PC-9 (cell line): ENCODE data around the gene STK31. TPM values are rescaled to one million over a fixed set of nuclear protein-coding genes. Genes with fewer than 3 reads are reported as not detected.
A peak's percentile ranks its signal among the peaks of the same experiment; 100 is the strongest.
"Not testable (repeated sequence)": the region's sequence is repeated elsewhere in the genome, so short reads cannot be mapped to it uniquely, and the experiment has no call there.

Experiments used
- BruUV-seq: library from RNA; stranded (reverse); fragments of 400-500 nt; replicated peaks from 2 replicates; lab custom pipeline; 2021; lab: Mats Ljungman, UMichigan
- CTCF ChIA-PET: fragments of 300-600 bp; sonication (Branson Sonifier 250); formaldehyde crosslinking; loops from one replicate; lab custom pipeline; 2022; ENCODE audit warnings: antibody characterized with exemption; lab: Charles Lee
- POLR2A ChIA-PET: fragments of 300-600 bp; sonication (Branson Sonifier 250); formaldehyde crosslinking; loops from one replicate; lab custom pipeline; 2022; ENCODE audit warnings: antibody characterized with exemption; ENCODE audit not compliant: unreplicated experiment; lab: Charles Lee
- DNase-seq, 2 experiments: peaks; one replicate each; pipeline versions ENCODE4 v3.0.0 to v3.0.0-alpha.2; 2015 to 2022; ENCODE audit warnings: mixed read lengths in 1 of 2
- H2AFZ ChIP-seq: fragments of 200-600 bp; sonication (generic); 2 replicates; pipeline ENCODE4 v1.8.1; 2017; ENCODE audit warnings: antibody characterized with exemption
- H3F3A ChIP-seq: fragments of 200-600 bp; sonication (generic); 2 replicates; pipeline ENCODE4 v1.8.1; 2017; ENCODE audit warnings: antibody characterized with exemption, mild to moderate bottlenecking, low read depth; ENCODE audit not compliant: insufficient read depth
- H3K27ac ChIP-seq: fragments of 200-600 bp; sonication (generic); 2 replicates; pipeline ENCODE4 v1.6.1; 2016; ENCODE audit warnings: mixed run types
- H3K27me3 ChIP-seq: fragments of 200-600 bp; sonication (generic); 2 replicates; pipeline ENCODE4 v1.6.1; 2016; ENCODE audit warnings: low read depth, mixed run types; ENCODE audit not compliant: insufficient read depth
- H3K36me3 ChIP-seq: fragments of 200-600 bp; sonication (generic); 2 replicates; pipeline ENCODE4 v1.6.1; 2016; ENCODE audit warnings: low read depth, mixed run types
- H3K4me1 ChIP-seq: fragments of 200-600 bp; sonication (generic); replicated peaks from 2 replicates; pipeline ENCODE4 v1.6.1; 2016; ENCODE audit warnings: mixed run types; ENCODE audit not compliant: insufficient read depth
- H3K4me2 ChIP-seq: fragments of 200-600 bp; sonication (generic); 2 replicates; pipeline ENCODE4 v1.6.1; 2017; ENCODE audit warnings: mixed run types
- H3K4me3 ChIP-seq: fragments of 200-600 bp; sonication (generic); 2 replicates; pipeline ENCODE4 v1.6.1; 2016; ENCODE audit warnings: mixed run types
- H3K79me2 ChIP-seq: fragments of 200-600 bp; sonication (generic); 2 replicates; pipeline ENCODE4 v1.6.1; 2017; ENCODE audit warnings: low read depth, mixed run types
- H3K9me2 ChIP-seq: fragments of 200-600 bp; sonication (generic); 2 replicates; pipeline ENCODE4 v1.8.1; 2017; ENCODE audit warnings: mild to moderate bottlenecking; ENCODE audit not compliant: insufficient read depth
- H3K9me3 ChIP-seq: fragments of 200-600 bp; sonication (generic); 2 replicates; pipeline ENCODE4 v1.8.1; 2016; ENCODE audit warnings: low read depth; ENCODE audit not compliant: insufficient read depth
- H4K20me1 ChIP-seq: fragments of 200-600 bp; sonication (generic); 2 replicates; pipeline ENCODE4 v1.8.1; 2017; ENCODE audit not compliant: insufficient read depth
- CTCF ChIP-seq: fragments of 200-600 bp; sonication (generic); conservative IDR thresholded peaks from 2 replicates; pipeline ENCODE4 v1.6.1; 2017; ENCODE audit warnings: mixed run types, antibody characterized with exemption, mild to moderate bottlenecking, moderate library complexity
- EZH2 ChIP-seq: fragments of 200-600 bp; sonication (generic); IDR thresholded peaks from 2 replicates; pipeline ENCODE4 v1.8.0; 2017; ENCODE audit warnings: antibody characterized with exemption, low read depth
- intact Hi-C: fragments of 100-400 bp; cut with micrococcal nuclease; formaldehyde crosslinking; loops from one replicate; pipeline ENCODE4 v1.10.0; 2022; ENCODE audit not compliant: unreplicated experiment
- total RNA-seq: library from RNA; stranded (reverse); gene quantifications from 2 replicates; pipeline ENCODE4 v1.2.3, GENCODE V29; 2021

The STK31 gene
- total RNA-seq, 1 experiment from 2014 or later = 0.57 TPM

GRCh38 chr7:23717788-23718187, 7.8 kb downstream of the STK31 start:
- no TSS peak for BruUV-seq
- POLR2A ChIA-PET = interaction anchor here (0.6 kb wide), 1 partner anchor 52 kb away, joined by 6 read pairs; no protein-coding TSS in a partner anchor
- Histone ChIP-seq H3K9me3 (no peaks in the 10 kb centered on the region), H3K9me2 (no peaks in the 10 kb centered on the region), H4K20me1 (no peaks in the 10 kb centered on the region), H3K27me3 (no peaks in the 10 kb centered on the region), H3K4me3 (no peak overlapping the region), H3F3A (peaks cover 3% of the 10 kb centered on the region; the same call in 1 of the 2 replicates), H2AFZ (no peak overlapping the region), H3K27ac (no peak overlapping the region), H3K79me2 (no peaks in the 10 kb centered on the region), H3K4me2 (no peak overlapping the region), H3K36me3 (no peaks in the 10 kb centered on the region), H3K4me1 (peaks cover 19% of the 10 kb centered on the region)
- TF ChIP-seq EZH2 (no peak), CTCF (no peak)
- intact Hi-C loops = loop anchor here (10.0 kb wide), 2 partner anchors 243 to 1193 kb away; partner anchors contain the start of gene IGF2BP3
- no peak for DNase-seq
- CTCF ChIA-PET = no interaction called here

DNA sequence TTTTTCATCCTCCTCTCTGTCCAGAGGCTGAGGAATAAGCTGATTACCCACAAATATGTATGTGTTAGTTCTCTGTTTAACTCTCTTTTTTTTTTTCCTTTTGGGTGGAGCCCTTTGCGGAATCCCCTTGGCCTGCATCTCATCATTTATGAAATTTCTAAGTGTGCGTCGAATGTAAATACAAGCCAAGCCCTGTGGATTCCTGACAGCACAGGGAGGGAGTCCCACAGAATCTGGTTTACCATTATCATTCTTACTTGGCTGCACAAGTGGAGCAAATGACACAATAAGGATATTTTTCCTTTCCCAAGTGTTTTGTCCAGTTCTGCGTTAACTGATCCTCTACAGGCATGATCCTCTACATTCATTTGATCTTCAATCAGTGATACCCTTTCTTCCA, 11.4 kb downstream of the STK31 start:
- Histone ChIP-seq H3K9me3 (no peaks in the 10 kb centered on the region), H3F3A (no peaks in the 10 kb centered on the region), H3K27ac (no peak overlapping the region), H3K36me3 (no peaks in the 10 kb centered on the region), H2AFZ (no peak overlapping the region), H3K9me2 (no peaks in the 10 kb centered on the region), H3K4me2 (no peak overlapping the region), H3K4me1 (no peaks in the 10 kb centered on the region), H3K27me3 (no peaks in the 10 kb centered on the region), H3K79me2 (no peaks in the 10 kb centered on the region), H4K20me1 (no peaks in the 10 kb centered on the region), H3K4me3 (no peak overlapping the region)
- TF ChIP-seq CTCF = no peak
- POLR2A ChIA-PET = no interaction called here
- CTCF ChIA-PET = interaction anchor here (0.6 kb wide), 1 partner anchor 11 kb away, joined by 8 read pairs; no protein-coding TSS in a partner anchor
- no peak for DNase-seq
- BruUV-seq = no TSS peak
- intact Hi-C loops = no loop called here

- H3K4me3 ChIP-seq, intact Hi-C loops, H3K9me2 ChIP-seq, CTCF ChIA-PET, H3K27ac ChIP-seq, H3K4me1 ChIP-seq, H4K20me1 ChIP-seq, H3K9me3 ChIP-seq, POLR2A ChIA-PET, H3K36me3 ChIP-seq, H3F3A ChIP-seq, H3K27me3 ChIP-seq, H3K79me2 ChIP-seq, BruUV-seq: not testable (repeated sequence)
- Histone ChIP-seq H2AFZ (0 out of 2 replicates have a peak overlapping the region, but pooled peaks have one; percentile 14), H3K4me2 (peak overlapping the region; percentile 18; the same call in 1 of the 2 replicates)
- DNase-seq = peak in 1 of 2 experiments; percentile 37
Observed at GRCh38 chr7:23722587-23723216, 12.7 kb downstream of the STK31 start.

- H3F3A ChIP-seq, H3K36me3 ChIP-seq, H3K27me3 ChIP-seq, DNase-seq, H3K4me2 ChIP-seq, H3K9me3 ChIP-seq, H3K9me2 ChIP-seq, H3K4me1 ChIP-seq, POLR2A ChIA-PET, BruUV-seq, H3K27ac ChIP-seq, H4K20me1 ChIP-seq, intact Hi-C loops, CTCF ChIA-PET, H3K4me3 ChIP-seq, H3K79me2 ChIP-seq, H2AFZ ChIP-seq: not testable (repeated sequence)
Observed at GRCh38 chr7:23724113-23724512, 14.1 kb downstream of the STK31 start.
